Urinary bladder (tissue), 4 donors: Measurements from ENCODE around the gene CDC16. TPM values are rescaled to one million over a fixed set of nuclear protein-coding genes. Genes with fewer than 3 reads are reported as not detected.
"Not testable (repeated sequence)": the region's sequence is repeated elsewhere in the genome, so short reads cannot be mapped to it uniquely, and the experiment has no call there.

ENCODE experiments used
- DNase-seq: peaks from one replicate; pipeline ENCODE4 v3.0.0-alpha.2; 2015; ENCODE audit errors: extremely low spot score
- H3K27ac ChIP-seq: one replicate; pipeline ENCODE4 v1.5.1; 2013; ENCODE audit warnings: low read depth, mild to moderate bottlenecking, moderate library complexity
- H3K36me3 ChIP-seq: one replicate; pipeline ENCODE4 v1.6.1; 2013; ENCODE audit warnings: mild to moderate bottlenecking, moderate library complexity; ENCODE audit not compliant: insufficient read depth
- H3K4me1 ChIP-seq: one replicate; pipeline ENCODE4 v1.6.1; 2013; ENCODE audit warnings: mild to moderate bottlenecking, moderate library complexity; ENCODE audit not compliant: insufficient read depth
- H3K4me3 ChIP-seq: one replicate; pipeline ENCODE4 v1.5.1; 2013; ENCODE audit warnings: low read depth, low read length
- WGBS: extraction: QIAGEN DNeasy Blood & Tissue Kit; methylation state at CpG from one replicate; pipeline ENCODE4 v1.1.7; 2013; 5-methylcytosine and 5-hydroxymethylcytosine counted together
- polyA plus RNA-seq: library from polyadenylated mRNA; stranded (reverse); fragments of 200-250 nt; gene quantifications from one replicate; pipeline ENCODE4 v1.2.3, GENCODE V29; 2013
- total RNA-seq: library from RNA; depleted of rRNA; stranded (reverse); fragments of >200 nt; gene quantifications from one replicate; pipeline ENCODE4 v1.2.3, GENCODE V29; 2014
- donor health status: healthy with polysubstance abuse.
- donor health status: healthy.

The CDC16 gene
- total and polyA plus RNA-seq, 2 donors, result 41.9 to 111 TPM

DNA sequence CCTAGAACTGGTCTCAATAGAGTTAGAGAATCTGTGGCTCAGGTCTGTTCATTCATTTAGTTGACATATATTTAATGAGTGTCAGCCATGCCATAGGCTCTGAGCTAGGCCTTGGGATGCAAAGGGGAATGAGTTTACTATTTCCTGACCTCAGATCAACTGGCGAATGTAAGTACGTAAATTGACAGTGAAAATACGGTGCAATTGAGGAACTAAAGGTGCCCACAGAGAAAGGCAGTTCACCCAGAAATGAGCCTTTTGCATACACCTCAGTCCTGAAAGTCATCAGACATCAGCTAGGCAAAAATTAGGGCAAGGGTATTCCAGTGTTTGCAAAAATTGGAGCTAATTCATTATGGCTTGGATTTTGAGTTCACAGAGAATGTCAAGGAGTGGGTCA, 26.1 kb downstream of the CDC16 start:
- H3K36me3 ChIP-seq, result peaks cover 13% of the 10 kb centered on the region
- 85% methylated on average over 3 of the region's 3 CpGs for WGBS
- no peak overlapping the region for H3K27ac ChIP-seq
- DNase-seq, result no peak
- H3K4me3 ChIP-seq, result no peak overlapping the region
- no peaks in the 10 kb centered on the region for H3K4me1 ChIP-seq

GRCh38 chr13:114261328-114261965, 26.8 kb downstream of the CDC16 start:
- Histone ChIP-seq H3K27ac (no peak overlapping the region), H3K4me1 (no peaks in the 10 kb centered on the region), H3K4me3 (no peak overlapping the region), H3K36me3 (peaks cover 10% of the 10 kb centered on the region)
- no peak for DNase-seq
- WGBS, result 64% methylated on average over 3 of the region's 3 CpGs

GRCh38 chr13:114263578-114263977, 28.9 kb downstream of the CDC16 start:
- Histone ChIP-seq H3K27ac (no peak overlapping the region), H3K36me3 (peaks cover 7% of the 10 kb centered on the region)
- 93% methylated on average over 5 of the region's 5 CpGs for WGBS

DNA sequence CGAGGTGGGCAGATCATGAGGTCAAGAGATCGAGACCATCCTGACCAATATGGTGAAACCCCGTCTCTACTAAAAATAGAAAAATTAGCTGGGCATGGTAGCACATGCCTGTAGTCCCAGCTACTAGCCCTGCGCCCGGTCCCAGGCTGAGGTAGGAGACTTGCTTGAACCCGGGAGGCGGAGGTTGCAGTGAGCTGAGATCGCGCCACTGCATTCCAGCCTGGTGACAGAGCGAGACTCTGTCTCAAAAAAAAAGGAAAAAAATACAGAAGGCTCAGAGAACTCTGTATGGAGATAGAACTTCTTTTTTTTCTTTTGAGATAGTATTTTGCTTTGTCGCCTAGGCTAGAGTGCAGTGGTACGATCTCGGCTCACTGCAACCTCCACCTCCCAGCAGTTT, 29.6 kb downstream of the CDC16 start:
- WGBS, result 97% methylated on average over 13 of the region's 13 CpGs
- not testable (repeated sequence) for DNase-seq, H3K4me1 ChIP-seq, H3K4me3 ChIP-seq, H3K27ac ChIP-seq, H3K36me3 ChIP-seq

More at GRCh38 chr13:114263578-114263977, 28.9 kb downstream of the CDC16 start:
- Histone ChIP-seq H3K4me1 (no peaks in the 10 kb centered on the region), H3K4me3 (no peak overlapping the region)
- no peak for DNase-seq

GRCh38 chr13:114264886-114265611, 30.4 kb downstream of the CDC16 start:
- DNase-seq, result no peak
- WGBS, result 91% methylated on average over 8 of the region's 8 CpGs
- H3K27ac ChIP-seq, result no peak overlapping the region
- no peaks in the 10 kb centered on the region for H3K4me1 ChIP-seq
- H3K36me3 ChIP-seq, result peaks cover 5% of the 10 kb centered on the region
- H3K4me3 ChIP-seq, result no peak overlapping the region

GRCh38 chr13:114266241-114266640, 31.5 kb downstream of the CDC16 start:
- WGBS, result 94% methylated on average over 5 of the region's 5 CpGs
- no peak for DNase-seq
- H3K4me1 ChIP-seq, result no peaks in the 10 kb centered on the region
- H3K36me3 ChIP-seq, result peaks cover 5% of the 10 kb centered on the region
- no peak overlapping the region for H3K27ac ChIP-seq
- no peak overlapping the region for H3K4me3 ChIP-seq

- peaks cover 5% of the 10 kb centered on the region for H3K36me3 ChIP-seq
- no peaks in the 10 kb centered on the region for H3K4me1 ChIP-seq
- no peak overlapping the region for H3K4me3 ChIP-seq
- no peak for DNase-seq
- no peak overlapping the region for H3K27ac ChIP-seq
- 94% methylated on average over 6 of the region's 6 CpGs for WGBS
Observed at GRCh38 chr13:114268344-114269280, 33.9 kb downstream of the CDC16 start.

- H3K4me3 ChIP-seq, result no peak overlapping the region
- no peak overlapping the region for H3K27ac ChIP-seq
- WGBS, result 88% methylated on average over 4 of the region's 4 CpGs
- peaks cover 5% of the 10 kb centered on the region for H3K36me3 ChIP-seq
- no peaks in the 10 kb centered on the region for H3K4me1 ChIP-seq
- no peak for DNase-seq
Observed at GRCh38 chr13:114269281-114269770, 34.6 kb downstream of the CDC16 start.

DNA sequence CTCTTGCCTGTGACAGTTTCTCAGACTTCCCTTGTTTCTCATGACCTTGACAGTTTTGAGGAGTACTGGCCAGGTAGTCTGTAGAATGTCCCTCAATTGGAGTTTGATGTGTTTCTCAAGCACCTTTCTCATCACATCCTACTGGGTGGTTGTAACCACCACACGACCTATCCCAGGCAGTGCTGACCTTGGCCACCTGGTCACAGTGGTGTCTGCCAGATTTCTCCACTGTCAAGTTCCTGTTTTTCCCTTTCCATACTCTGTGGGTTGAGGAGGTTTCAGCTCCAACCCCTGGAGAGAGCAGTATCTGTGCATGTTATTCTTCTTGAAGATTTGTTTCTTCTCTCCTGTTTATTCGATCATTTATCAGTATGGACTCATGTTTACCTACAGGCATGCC, 38.3 kb downstream of the CDC16 start:
- no peak for DNase-seq
- H3K36me3 ChIP-seq, result no peaks in the 10 kb centered on the region
- WGBS, result 75% methylated on average over 2 of the region's 2 CpGs
- H3K27ac ChIP-seq, result no peak overlapping the region
- no peak overlapping the region for H3K4me3 ChIP-seq
- H3K4me1 ChIP-seq, result no peaks in the 10 kb centered on the region

DNA sequence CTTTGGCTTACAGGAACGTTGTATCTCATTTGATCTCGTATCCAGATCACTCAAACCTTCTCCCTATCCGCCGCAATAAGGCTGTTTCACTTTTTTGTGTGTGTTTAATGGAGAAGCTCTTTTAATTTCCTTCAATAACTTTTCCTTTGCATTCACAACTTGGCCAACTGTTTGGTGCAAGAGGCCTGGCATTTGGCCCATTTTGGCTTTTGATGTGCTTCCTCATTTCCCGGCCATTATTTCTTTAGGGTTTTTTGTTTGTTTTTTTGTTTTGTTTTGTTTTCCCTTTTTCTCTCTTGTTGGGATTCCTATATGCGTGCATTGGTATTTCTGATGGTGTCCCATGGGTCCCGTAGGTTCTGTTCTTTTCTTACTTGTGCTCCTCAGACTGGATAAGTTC, 40.6 kb downstream of the CDC16 start:
- Histone ChIP-seq H3K4me3 (no peak overlapping the region), H3K36me3 (no peaks in the 10 kb centered on the region), H3K4me1 (no peaks in the 10 kb centered on the region), H3K27ac (no peak overlapping the region)
- no peak for DNase-seq
- 87% methylated on average over 7 of the region's 7 CpGs for WGBS

- no peak for DNase-seq
- Histone ChIP-seq H3K27ac (no peak overlapping the region), H3K4me3 (no peak overlapping the region), H3K4me1 (no peaks in the 10 kb centered on the region), H3K36me3 (no peaks in the 10 kb centered on the region)
- WGBS, result 84% methylated on average over 4 of the region's 4 CpGs
Observed at GRCh38 chr13:114279146-114279545, 44.4 kb downstream of the CDC16 start.

DNA sequence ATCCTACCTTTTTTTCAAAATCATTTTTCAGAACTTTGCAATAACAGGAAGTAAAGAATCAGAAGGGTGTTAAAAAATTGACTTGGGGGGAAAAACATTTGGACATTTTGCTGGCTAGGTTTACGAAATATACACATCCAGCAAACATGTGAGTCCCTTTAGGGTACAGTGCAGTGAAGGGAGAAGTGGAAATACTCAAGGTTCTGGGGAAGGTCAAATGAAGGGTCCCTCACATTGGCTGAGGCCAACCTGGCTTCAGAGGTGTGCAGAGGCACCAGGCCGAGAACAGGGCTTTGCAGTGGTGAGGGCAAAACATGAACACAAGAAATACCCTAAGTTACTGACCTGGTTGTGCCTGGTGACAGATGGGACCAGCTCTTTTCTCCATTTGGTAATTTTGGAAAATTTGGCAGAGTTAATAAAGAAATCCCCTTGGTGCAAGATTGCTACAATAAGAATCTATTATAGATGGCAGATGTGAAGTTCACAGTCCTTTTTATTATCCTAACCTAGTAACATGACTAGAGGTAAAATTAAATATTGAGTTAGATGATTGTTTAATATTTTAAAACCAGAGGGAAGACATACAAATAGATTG, 45.2 kb downstream of the CDC16 start:
- Histone ChIP-seq H3K4me3 (no peak overlapping the region), H3K4me1 (no peaks in the 10 kb centered on the region), H3K36me3 (no peaks in the 10 kb centered on the region), H3K27ac (no peak overlapping the region)
- 88% methylated on average over 2 of the region's 2 CpGs for WGBS
- DNase-seq, result no peak

- Histone ChIP-seq H3K4me1 (no peaks in the 10 kb centered on the region), H3K27ac (peak within 1 kb of the TSS; percentile 100), H3K36me3 (no peaks in the 10 kb centered on the region), H3K4me3 (peak within 1 kb of the TSS; percentile 70)
- peak; percentile 77 for DNase-seq
- under 1% methylated on average over 71 of the region's 89 CpGs for WGBS
Observed at GRCh38 chr13:114281351-114282040, 46.8 kb downstream of the CDC16 start, which contains the start of gene UPF3A. UPF3A (plus strand) TSS chr13:114281601; CDS start chr13:114281640, 39 bp downstream.
